LNCAP (cell line): ENCODE results near the gene ATP1B1.

Experiments
- CTCF ChIP-seq: fragments of 450-650 bp; IDR thresholded peaks from 2 replicates; pipeline ENCODE4 v1.5.1; 2017; ENCODE audit warnings: mild to moderate bottlenecking

Gene ATP1B1

GRCh38 chr1:169149555-169150286 lies 43.2 kb downstream of the ATP1B1 start:
- TF ChIP-seq CTCF: no peak

DNA sequence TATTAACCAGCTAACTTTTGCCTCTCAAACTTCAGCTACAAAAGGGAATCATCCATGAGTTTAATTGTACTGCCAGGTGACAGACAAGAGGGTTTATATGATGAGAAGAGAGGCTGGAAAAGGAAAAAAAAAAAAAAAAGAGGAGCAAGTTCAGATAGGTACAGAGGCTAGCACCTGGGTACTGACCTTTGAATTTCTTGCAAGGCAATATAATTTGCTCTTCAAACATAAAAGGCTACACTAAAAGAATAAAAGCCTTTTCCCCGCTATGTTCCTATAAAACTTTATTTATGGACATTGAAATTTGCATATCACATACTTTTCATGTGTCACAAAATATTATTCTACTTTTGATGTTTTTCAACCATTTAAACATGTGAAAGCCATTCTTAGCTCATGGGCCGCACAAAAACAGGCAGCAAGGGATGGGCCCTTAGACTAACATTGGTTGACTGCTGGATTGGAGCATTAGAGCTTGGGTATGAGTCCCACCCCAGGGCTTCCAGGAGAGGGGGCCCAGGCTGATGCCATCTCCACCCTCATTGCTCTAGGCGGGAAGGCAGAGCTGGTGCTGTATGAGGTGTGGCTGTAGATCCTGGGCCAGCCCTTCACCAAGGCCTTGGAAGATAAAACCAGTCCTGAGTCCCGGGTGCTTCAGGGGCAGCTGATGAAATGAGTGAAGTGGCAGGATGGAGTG lies 44.3 kb downstream of the ATP1B1 start:
- TF ChIP-seq CTCF: no peak

DNA sequence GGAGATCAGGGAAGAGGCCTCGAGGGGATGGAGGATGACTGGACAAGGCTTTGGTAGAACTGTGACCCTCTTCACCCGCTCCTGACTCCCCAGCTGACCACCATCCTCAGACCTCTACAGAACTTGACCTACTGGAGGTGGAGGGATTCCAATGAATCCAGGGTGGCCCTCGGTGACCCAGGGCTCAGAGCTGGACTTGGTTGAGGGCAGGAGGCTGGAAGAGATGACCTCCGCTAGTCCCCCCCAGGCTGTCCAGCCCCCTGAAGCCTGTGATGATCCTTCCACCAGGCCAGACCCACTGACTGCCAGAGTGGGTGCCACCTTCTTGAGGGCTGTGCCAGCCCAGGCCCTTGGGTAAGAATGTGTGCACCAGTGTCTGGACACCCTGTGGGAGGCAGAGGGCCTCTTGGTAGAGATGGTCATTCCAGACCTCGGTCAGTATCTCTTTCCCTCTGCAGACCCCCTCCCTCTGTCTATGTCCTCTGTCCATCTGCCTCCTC lies 44.9 kb downstream of the ATP1B1 start:
- no peak for TF ChIP-seq CTCF

DNA sequence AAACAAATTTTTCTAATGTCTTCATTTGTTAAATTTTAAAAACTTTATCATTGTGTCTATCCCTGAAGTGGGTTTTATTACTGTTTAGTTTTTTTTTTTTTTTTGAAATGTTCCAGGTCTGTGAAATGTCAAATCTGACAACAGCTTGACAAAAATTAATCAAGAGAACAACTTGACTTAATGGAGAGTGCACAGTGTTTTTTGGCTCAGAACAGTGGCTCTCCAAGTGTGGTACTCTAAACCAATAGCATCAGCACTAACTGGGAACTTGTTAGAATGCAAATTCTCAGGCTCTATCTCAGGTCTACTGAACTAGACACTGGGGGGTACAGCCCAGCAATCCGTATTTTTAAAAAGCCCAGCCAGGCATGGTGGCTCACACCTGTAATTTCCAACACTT lies 49.2 kb downstream of the ATP1B1 start:
- TF ChIP-seq CTCF: no peak

DNA sequence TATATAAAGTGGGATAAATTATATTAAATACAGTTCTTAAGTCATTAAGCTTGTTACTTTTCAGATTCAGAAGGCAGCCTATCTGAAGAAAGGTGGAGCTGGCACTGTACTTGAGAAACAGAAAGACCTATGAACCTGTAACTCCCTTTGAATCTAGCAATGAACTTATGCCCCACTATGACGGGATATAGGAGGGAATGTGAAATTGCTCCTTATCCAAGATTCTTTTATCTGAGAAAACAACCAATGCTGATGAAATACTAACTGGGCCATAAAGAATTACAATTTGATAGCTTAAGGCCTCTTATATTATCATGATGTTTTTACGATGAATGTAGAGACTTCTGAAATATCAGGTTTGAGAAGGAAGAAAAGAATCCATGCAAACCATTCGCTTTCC lies 50.1 kb downstream of the ATP1B1 start:
- no peak for TF ChIP-seq CTCF

DNA sequence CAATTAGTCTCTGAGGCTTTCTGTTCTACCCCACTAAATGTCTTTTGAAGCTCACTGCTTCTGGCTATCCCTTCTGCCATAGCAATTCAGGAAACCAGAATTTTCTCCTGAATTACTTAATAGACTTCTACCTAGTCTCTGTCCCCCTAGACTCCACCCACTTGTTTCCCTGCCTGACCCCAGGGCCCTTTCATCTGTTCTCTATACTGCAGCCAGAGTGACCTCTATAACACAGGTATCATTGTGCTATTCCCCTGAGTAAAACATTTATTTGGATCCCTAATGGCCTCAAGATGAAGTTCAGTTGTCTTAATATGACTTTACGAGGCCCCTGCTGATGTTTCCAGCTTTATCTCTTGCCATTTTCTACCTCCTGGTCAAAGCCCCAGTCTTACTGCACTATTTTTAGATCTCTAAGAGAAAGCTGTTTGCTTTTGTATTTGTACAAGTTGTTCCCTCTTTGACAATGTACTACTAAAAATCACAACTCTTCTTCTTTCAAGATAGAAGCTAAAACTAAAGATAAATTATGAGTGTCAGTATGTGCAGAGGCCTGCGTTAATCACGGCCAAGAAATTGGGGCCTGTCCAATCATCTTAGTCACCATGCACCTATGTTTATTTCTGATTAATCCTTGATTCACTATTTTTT lies 54.5 kb downstream of the ATP1B1 start:
- no peak for TF ChIP-seq CTCF

GRCh38 chr1:169161496-169162194 lies 55.2 kb downstream of the ATP1B1 start:
- no peak for TF ChIP-seq CTCF
